Vagina (tissue), 2 donors: ENCODE measurements around the gene ZNF180.

Source experiments
- CTCF ChIP-seq, 3 experiments: fragments of 450-650 bp in 2 of 3; fragments of 200-600 bp in 1 of 3; sonication (generic) in 1 of 3; IDR thresholded peaks; one replicate each; pipeline ENCODE4 v1.5.1; 2017 to 2019; ENCODE audit warnings: antibody characterized with exemption in 3 of 3, mild to moderate bottlenecking in 2 of 3, moderate library complexity in 2 of 3
- POLR2A ChIP-seq, 2 donors: fragments of 450-650 bp; IDR thresholded peaks; one replicate each; pipeline ENCODE4 v1.6.1; 2017; ENCODE audit warnings: antibody characterized with exemption in 2 of 2, mild to moderate bottlenecking in 2 of 2, moderate library complexity in 2 of 2

- TF ChIP-seq CTCF (IDR thresholded peaks at IDR 0.05) (no peak), POLR2A (IDR thresholded peaks at IDR 0.05) (no peak)
Measured at GRCh38 chr19:44451687-44452086, 48.6 kb downstream of the ZNF180 start.
